B cell (primary cell): ENCODE measurements around the gene ATP1B3. TPM values are rescaled to one million over a fixed set of nuclear protein-coding genes. Genes with fewer than 3 reads are reported as not detected.

Source experiments
- ATAC-seq: fragments of 200-7000 bp; cut with Tn5 transposase; one replicate; pipeline ENCODE4 v1.10.0; 2021; ENCODE audit warnings: low read depth, mild to moderate bottlenecking, moderate number of reproducible peaks, moderate library complexity
- CTCF ChIA-PET: fragments of 350-600 bp; sonication (Branson Sonifier 250); formaldehyde crosslinking; loops from one replicate; lab custom pipeline; 2021; ENCODE audit warnings: antibody characterized with exemption, inconsistent platforms; lab: Charles Lee
- POLR2A ChIA-PET: fragments of 350-600 bp; sonication (Branson Sonifier 250); formaldehyde crosslinking; loops from one replicate; lab custom pipeline; 2021; ENCODE audit warnings: antibody characterized with exemption; lab: Charles Lee
- DNase-seq: peaks from one replicate; pipeline ENCODE4 v3.0.0; 2013
- H2AFZ ChIP-seq: 2 replicates; pipeline ENCODE4 v1.6.1; 2012; ENCODE audit warnings: mild to moderate bottlenecking, low read depth, low read length; ENCODE audit not compliant: insufficient read depth, poor library complexity, severe bottlenecking
- H3K27ac ChIP-seq, 2 donors: 1 replicate in 1 of 2; 2 replicates in 1 of 2; pipeline ENCODE4 v1.5.1; 2012 to 2013; ENCODE audit warnings: low read length in 2 of 2, mild to moderate bottlenecking in 2 of 2, moderate library complexity in 1 of 2
- H3K27me3 ChIP-seq, 4 experiments: fragments of 200-600 bp in 1 of 4; sonication (generic) in 1 of 4; replicated peaks in 1 of 4; 1 replicate in 2 of 4; 2 replicates in 2 of 4; pipeline versions ENCODE4 v1.6.1 to v1.7.0; 2013 to 2016; ENCODE audit warnings: low read length in 3 of 4, mild to moderate bottlenecking in 2 of 4, mixed read lengths in 1 of 4, moderate library complexity in 1 of 4; ENCODE audit not compliant: insufficient read depth in 4 of 4, control insufficient read depth in 3 of 4; ENCODE audit errors: control extremely low read depth in 1 of 4
- H3K36me3 ChIP-seq, 2 experiments: replicated peaks in 1 of 2; 1 replicate in 1 of 2; 2 replicates in 1 of 2; pipeline versions ENCODE4 v1.6.1 to v1.7.1; 2013; ENCODE audit warnings: low read length in 1 of 2; ENCODE audit not compliant: insufficient read depth in 2 of 2, control insufficient read depth in 1 of 2; ENCODE audit errors: control extremely low read depth in 1 of 2, extremely low read depth in 1 of 2
- H3K4me1 ChIP-seq, 2 donors: fragments of 200-600 bp in 1 of 2; sonication (generic) in 1 of 2; 1 replicate in 1 of 2; 2 replicates in 1 of 2; pipeline versions ENCODE4 v1.5.1 to v1.6.1; 2013 to 2017; ENCODE audit warnings: low read length in 2 of 2; ENCODE audit not compliant: control insufficient read depth in 2 of 2, insufficient read depth in 2 of 2
- H3K4me2 ChIP-seq: replicated peaks from 2 replicates; pipeline ENCODE3; 2012; ENCODE audit warnings: mild to moderate bottlenecking, low read depth, low read length; ENCODE audit not compliant: poor library complexity, severe bottlenecking
- H3K4me3 ChIP-seq, 5 experiments: fragments of 200-600 bp in 1 of 5; sonication (generic) in 1 of 5; 1 replicate in 3 of 5; 2 replicates in 2 of 5; pipeline versions ENCODE4 v1.5.1 to v1.7.0; 2011 to 2016; ENCODE audit warnings: low read length in 4 of 5, mild to moderate bottlenecking in 4 of 5, low read depth in 2 of 5, control low read depth in 1 of 5, moderate library complexity in 1 of 5; ENCODE audit not compliant: insufficient read depth in 1 of 5; ENCODE audit errors: control extremely low read depth in 1 of 5, extremely low read depth in 1 of 5
- H3K79me2 ChIP-seq: fragments of 200-600 bp; sonication (generic); one replicate; pipeline ENCODE4 v1.6.0; 2016; ENCODE audit warnings: low read length; ENCODE audit not compliant: control insufficient read depth, insufficient read depth
- H3K9ac ChIP-seq: fragments of 200-600 bp; sonication (generic); 2 replicates; pipeline ENCODE4 v1.6.1; 2017; ENCODE audit warnings: mild to moderate bottlenecking, low read length, moderate library complexity
- H3K9me3 ChIP-seq, 3 donors: one replicate each; pipeline versions ENCODE4 v1.6.1 to v1.7.1; 2013; ENCODE audit warnings: low read length in 2 of 3; ENCODE audit not compliant: control insufficient read depth in 2 of 3, insufficient read depth in 1 of 3; ENCODE audit errors: control extremely low read depth in 1 of 3
- H4K20me1 ChIP-seq: 2 replicates; pipeline ENCODE4 v1.6.0; 2012; ENCODE audit warnings: mild to moderate bottlenecking, low read length; ENCODE audit not compliant: insufficient read depth, control insufficient read depth, poor library complexity, severe bottlenecking
- H3K27ac Mint-ChIP-seq: one replicate; pipeline ENCODE4 v1.8.0; 2021; ENCODE audit warnings: mixed read lengths
- H3K27me3 Mint-ChIP-seq: one replicate; pipeline ENCODE4 v1.8.0; 2021; ENCODE audit warnings: mixed read lengths
- H3K4me1 Mint-ChIP-seq: one replicate; pipeline ENCODE4 v1.8.0; 2021; ENCODE audit warnings: mixed read lengths
- H3K4me3 Mint-ChIP-seq: one replicate; pipeline ENCODE4 v1.8.0; 2021; ENCODE audit warnings: mixed read lengths
- H3K9me3 Mint-ChIP-seq: one replicate; pipeline ENCODE4 v1.8.0; 2022; ENCODE audit warnings: mixed read lengths; ENCODE audit not compliant: insufficient read depth
- EZH2 ChIP-seq: IDR thresholded peaks from 2 replicates; pipeline ENCODE4 v1.6.1; 2012; ENCODE audit warnings: borderline replicate concordance, low read depth, mild to moderate bottlenecking, moderate library complexity, low read length; ENCODE audit not compliant: insufficient read depth, poor library complexity, severe bottlenecking
- WGBS: methylation state at CpG from one replicate; pipeline ENCODE4 v1.1.5; 2013; ENCODE audit warnings: missing lambda C conversion rate; ENCODE audit not compliant: insufficient coverage; 5-methylcytosine and 5-hydroxymethylcytosine counted together
- intact Hi-C: fragments of 100-400 bp; cut with micrococcal nuclease; formaldehyde crosslinking; loops from one replicate; pipeline ENCODE4 v1.10.0; 2022
- polyA plus RNA-seq: library from polyadenylated mRNA; depleted of rRNA; stranded (reverse); fragments of >200 nt; gene quantifications from 2 replicates; pipeline ENCODE4 v1.2.3, GENCODE V29; 2012
- total RNA-seq, 2 donors: library from RNA; stranded (reverse); fragments of 120-200 nt in 1 of 2; gene quantifications; 1 replicate in 1 of 2; 2 replicates in 1 of 2; pipeline versions ENCODE4 v1.2.3 to v1.2.4, GENCODE V29; 2013 to 2022
- TF ChIP-seq, protein P1 (sequence below): fragments of 200-600 bp; IDR thresholded peaks from one replicate; pipeline ENCODE4 v1.8.0; 2022; ENCODE audit warnings: antibody characterized with exemption, mild to moderate bottlenecking

The ATP1B3 gene
- total and polyA plus RNA-seq, 2 donors (not counting 1 experiment from before 2014, with no cell fraction given): 20.7 to 28.8 TPM

- H3K27ac ChIP-seq: no peak overlapping the region
- H3K9ac ChIP-seq: no peak overlapping the region
- H3K27ac Mint-ChIP-seq: no peak overlapping the region
- WGBS: 89% methylated on average over 9 of the region's 10 CpGs
- H3K9me3 Mint-ChIP-seq: no peaks in the 10 kb centered on the region
- no peaks in the 10 kb centered on the region for H3K27me3 Mint-ChIP-seq
- ATAC-seq: no peak
- H3K4me2 ChIP-seq: no peak overlapping the region
- H3K36me3 ChIP-seq: peaks cover 7 to 10% of the 10 kb centered on the region in 2 experiments
- DNase-seq: no peak
- H4K20me1 ChIP-seq: no peaks in the 10 kb centered on the region
- H2AFZ ChIP-seq: no peak overlapping the region
- ChIA-PET POLR2A (no interaction called here), CTCF (no interaction called here)
- no peaks in the 10 kb centered on the region for H3K27me3 ChIP-seq
- H3K4me1 ChIP-seq: no peaks in the 10 kb centered on the region
- no peaks in the 10 kb centered on the region for H3K79me2 ChIP-seq
- no peak overlapping the region for H3K4me3 Mint-ChIP-seq
- peaks cover 0 to 1% (median 0%) of the 10 kb centered on the region in 3 donors for H3K9me3 ChIP-seq
- H3K4me3 ChIP-seq: no peak overlapping the region
- peaks cover 6% of the 10 kb centered on the region for H3K4me1 Mint-ChIP-seq
- intact Hi-C loops: no loop called here
- TF ChIP-seq, protein P1, sequence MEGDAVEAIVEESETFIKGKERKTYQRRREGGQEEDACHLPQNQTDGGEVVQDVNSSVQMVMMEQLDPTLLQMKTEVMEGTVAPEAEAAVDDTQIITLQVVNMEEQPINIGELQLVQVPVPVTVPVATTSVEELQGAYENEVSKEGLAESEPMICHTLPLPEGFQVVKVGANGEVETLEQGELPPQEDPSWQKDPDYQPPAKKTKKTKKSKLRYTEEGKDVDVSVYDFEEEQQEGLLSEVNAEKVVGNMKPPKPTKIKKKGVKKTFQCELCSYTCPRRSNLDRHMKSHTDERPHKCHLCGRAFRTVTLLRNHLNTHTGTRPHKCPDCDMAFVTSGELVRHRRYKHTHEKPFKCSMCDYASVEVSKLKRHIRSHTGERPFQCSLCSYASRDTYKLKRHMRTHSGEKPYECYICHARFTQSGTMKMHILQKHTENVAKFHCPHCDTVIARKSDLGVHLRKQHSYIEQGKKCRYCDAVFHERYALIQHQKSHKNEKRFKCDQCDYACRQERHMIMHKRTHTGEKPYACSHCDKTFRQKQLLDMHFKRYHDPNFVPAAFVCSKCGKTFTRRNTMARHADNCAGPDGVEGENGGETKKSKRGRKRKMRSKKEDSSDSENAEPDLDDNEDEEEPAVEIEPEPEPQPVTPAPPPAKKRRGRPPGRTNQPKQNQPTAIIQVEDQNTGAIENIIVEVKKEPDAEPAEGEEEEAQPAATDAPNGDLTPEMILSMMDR: no peak
- no peak for TF ChIP-seq EZH2
Measured at GRCh38 chr3:141949399-141949798, 73.0 kb downstream of the ATP1B3 start.

DNA sequence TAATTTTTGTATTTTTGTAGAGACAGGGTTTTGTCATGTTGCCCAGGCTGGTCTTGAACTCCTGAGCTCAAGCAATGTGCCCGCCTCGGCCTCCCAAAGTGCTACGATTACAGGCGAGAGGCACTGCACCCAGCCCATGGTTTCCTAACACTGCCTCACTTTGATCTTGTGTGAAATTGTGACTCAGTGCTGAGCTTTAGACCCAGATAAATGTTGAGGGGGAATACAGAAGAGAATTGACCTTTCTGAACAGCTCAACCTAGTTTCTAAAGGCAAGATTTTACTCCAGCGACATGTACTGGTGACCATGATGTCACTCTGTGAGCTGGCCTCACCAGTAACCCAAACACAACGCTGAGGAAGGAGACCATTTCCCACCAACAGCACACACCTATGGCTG lies 73.5 kb downstream of the ATP1B3 start:
- Histone ChIP-seq H3K27ac (no peak overlapping the region), H3K9ac (no peak overlapping the region), H3K4me3 (no peak overlapping the region), H3K4me1 (no peaks in the 10 kb centered on the region), H3K9me3 (peaks cover 0 to 1% (median 0%) of the 10 kb centered on the region in 3 donors), H2AFZ (no peak overlapping the region), H3K36me3 (peaks cover 7 to 10% of the 10 kb centered on the region in 2 experiments), H3K79me2 (no peaks in the 10 kb centered on the region), H3K27me3 (no peaks in the 10 kb centered on the region), H4K20me1 (no peaks in the 10 kb centered on the region), H3K4me2 (no peak overlapping the region)
- intact Hi-C loops: no loop called here
- WGBS: 100% methylated on average over 4 of the region's 6 CpGs
- POLR2A ChIA-PET: no interaction called here
- H3K4me3 Mint-ChIP-seq: no peak overlapping the region
- no peaks in the 10 kb centered on the region for H3K27me3 Mint-ChIP-seq
- ATAC-seq: no peak
- no peak for DNase-seq
- peaks cover 6% of the 10 kb centered on the region for H3K4me1 Mint-ChIP-seq
- H3K9me3 Mint-ChIP-seq: no peaks in the 10 kb centered on the region
- CTCF ChIA-PET: interaction anchor here (1.1 kb wide), 1 partner anchor 11 kb away, joined by 3 read pairs; no protein-coding TSS in a partner anchor
- H3K27ac Mint-ChIP-seq: no peak overlapping the region
- TF ChIP-seq, protein P1: no peak
- TF ChIP-seq EZH2: no peak
